K562 (cell line): Measurements from ENCODE around the gene ASPDH. TPM values are rescaled to one million over a fixed set of nuclear protein-coding genes. Genes with fewer than 3 reads are reported as not detected.

Experiments
- ATF7 ChIP-seq: fragments of 450-650 bp; IDR thresholded peaks from 2 replicates; pipeline ENCODE4 v1.7.1; 2014; ENCODE audit warnings: mild to moderate bottlenecking, moderate library complexity
- CBX1 ChIP-seq: sonication (generic); IDR thresholded peaks from 2 replicates; pipeline ENCODE4 v1.6.1; 2016; ENCODE audit warnings: antibody characterized with exemption, low read depth, mild to moderate bottlenecking
- CREB5 ChIP-seq: fragments of 250-450 bp; sonication (Bioruptor Pico); IDR thresholded peaks from 2 replicates; pipeline ENCODE4 v1.5.0; 2020; ENCODE audit warnings: mild to moderate bottlenecking
- CXXC5 ChIP-seq: fragments of 250-450 bp; sonication (Bioruptor Pico); IDR thresholded peaks from 2 replicates; pipeline ENCODE4 v1.8.0; 2022; ENCODE audit warnings: inconsistent platforms, mild to moderate bottlenecking, moderate library complexity
- ELK1 ChIP-seq: sonication (generic); formaldehyde crosslinking; IDR thresholded peaks from 2 replicates; pipeline ENCODE4 v1.8.1; 2022; ENCODE audit warnings: missing genetic modification reagents
- ETV1 ChIP-seq: fragments of 450-650 bp; conservative IDR thresholded peaks from 2 replicates; pipeline ENCODE4 v1.6.1; 2016; ENCODE audit warnings: missing genetic modification characterization, control low read depth, low read depth, missing compliant biosample characterization
- FOXJ3 ChIP-seq: sonication (generic); formaldehyde crosslinking; IDR thresholded peaks from 2 replicates; pipeline ENCODE4 v1.4.0; 2020; ENCODE audit warnings: mild to moderate bottlenecking, missing genetic modification reagents
- GABPA ChIP-seq: fragments of 200-800 bp; sonication (Bioruptor generic); conservative IDR thresholded peaks from 2 replicates; pipeline ENCODE4 v1.6.1; 2016; ENCODE audit warnings: low read depth, missing genetic modification characterization, missing compliant biosample characterization
- GATAD2B ChIP-seq: fragments of 450-650 bp; IDR thresholded peaks from 2 replicates; pipeline ENCODE4 v1.6.1; 2017; ENCODE audit warnings: mild to moderate bottlenecking, borderline replicate concordance
- HDAC2 ChIP-seq: fragments of 450-650 bp; IDR thresholded peaks from 2 replicates; pipeline ENCODE4 v1.6.1; 2016; ENCODE audit warnings: mild to moderate bottlenecking
- HES1 ChIP-seq: fragments of 450-650 bp; IDR thresholded peaks from 2 replicates; pipeline ENCODE4 v1.6.1; 2016; ENCODE audit warnings: low read depth, mild to moderate bottlenecking, moderate library complexity
- L3MBTL2 ChIP-seq: fragments of 450-650 bp; IDR thresholded peaks from 2 replicates; pipeline ENCODE4 v1.6.1; 2016; ENCODE audit warnings: mild to moderate bottlenecking, moderate library complexity
- LCOR ChIP-seq: sonication (generic); formaldehyde crosslinking; IDR thresholded peaks from 2 replicates; pipeline ENCODE4 v1.8.0; 2022; ENCODE audit warnings: mild to moderate bottlenecking, missing genetic modification reagents
- MCM3 ChIP-seq: fragments of 450-650 bp; IDR thresholded peaks from 2 replicates; pipeline ENCODE4 v1.6.1; 2016
- POLR2G ChIP-seq: fragments of 200-400 bp; formaldehyde crosslinking; IDR thresholded peaks from 2 replicates; pipeline ENCODE4 v1.6.1; 2017; ENCODE audit warnings: low read depth, mild to moderate bottlenecking, antibody characterized with exemption, low read length, moderate library complexity
- PPARD ChIP-seq: fragments of 250-450 bp; sonication (Bioruptor Pico); IDR thresholded peaks from 2 replicates; pipeline ENCODE4 v1.8.0; 2022; ENCODE audit warnings: inconsistent platforms, mild to moderate bottlenecking, moderate library complexity
- SRSF3 ChIP-seq: fragments of 200-400 bp; formaldehyde crosslinking; IDR thresholded peaks from 2 replicates; pipeline ENCODE4 v1.6.1; 2016; ENCODE audit warnings: mild to moderate bottlenecking, low read length, moderate library complexity; ENCODE audit not compliant: insufficient read depth
- ZBTB5 ChIP-seq: fragments of 450-650 bp; IDR thresholded peaks from 2 replicates; pipeline ENCODE4 v1.6.1; 2017; ENCODE audit warnings: antibody characterized with exemption
- ZFX ChIP-seq: sonication (generic); formaldehyde crosslinking; IDR thresholded peaks from 2 replicates; pipeline ENCODE4 v1.8.0; 2022; ENCODE audit warnings: mild to moderate bottlenecking, missing genetic modification reagents, moderate library complexity
- ZNF511 ChIP-seq: sonication (generic); formaldehyde crosslinking; IDR thresholded peaks from 2 replicates; pipeline ENCODE4 v1.8.0; 2022; ENCODE audit warnings: mild to moderate bottlenecking, missing genetic modification reagents
- ZNF512 ChIP-seq: IDR thresholded peaks from 2 replicates; pipeline ENCODE4 v1.6.1; 2016; ENCODE audit warnings: missing genetic modification characterization, missing compliant biosample characterization
- ZNF699 ChIP-seq: fragments of 250-450 bp; sonication (Bioruptor Pico); IDR thresholded peaks from 2 replicates; pipeline ENCODE4 v1.8.0; 2021; ENCODE audit warnings: mild to moderate bottlenecking, moderate library complexity; ENCODE audit not compliant: insufficient replicate concordance
- polyA plus RNA-seq, 8 experiments: library from polyadenylated mRNA; depleted of rRNA in 4 of 8; stranded (reverse) in 5 of 8; unstranded in 3 of 8; fragments of >200 nt; fragmentation: Nextera tagmentation in 2 of 8; fragmentation: Illumina TruSeq in 1 of 8; extraction: Ambion mirVana in 2 of 8; extraction: Trizol in 1 of 8; gene quantifications; 2 replicates each; pipeline versions ENCODE4 v1.2.1 to v1.2.3, GENCODE V29; 2011 to 2014; ENCODE audit warnings: inconsistent platforms in 1 of 8, missing spikeins in 1 of 8
- total RNA-seq, 7 experiments: library from RNA; depleted of rRNA in 6 of 7; stranded (reverse); fragments of >200 nt in 6 of 7; fragmentation: Illumina TruSeq in 2 of 7; extraction: Trizol in 2 of 7; gene quantifications; 2 replicates each; pipeline versions ENCODE4 v1.2.1 to v1.2.3, GENCODE V29; 2011 to 2021; ENCODE audit warnings: low replicate concordance in 1 of 7

The ASPDH gene
- total and polyA plus RNA-seq, 9 of the 15 experiments (the other 6 are each of a cell fraction or from before 2014, with no cell fraction given), result not detected

- peak; percentile 42; the same call in 1 of the 2 replicates for TF ChIP-seq ATF7
- TF ChIP-seq MCM3, result no peak
- TF ChIP-seq HES1, result peak; percentile 19; the same call in 1 of the 2 replicates
- no peak for TF ChIP-seq ZFX (CRISPR knock-in tag)
- TF ChIP-seq CXXC5, result no peak
- TF ChIP-seq GATAD2B, result no peak
- peak; percentile 55; the same call in 1 of the 2 replicates for TF ChIP-seq HDAC2
- no peak for TF ChIP-seq POLR2G
- TF ChIP-seq ZNF511 (CRISPR knock-in tag), result no peak
- no peak for TF ChIP-seq ZNF512
- no peak for TF ChIP-seq PPARD (CRISPR knock-in tag)
- TF ChIP-seq ETV1 (tag), result no peak
- no peak for TF ChIP-seq LCOR (CRISPR knock-in tag)
- TF ChIP-seq CREB5 (CRISPR knock-in tag), result no peak
- no peak for TF ChIP-seq FOXJ3
- no peak for TF ChIP-seq GABPA (tag)
- no peak for TF ChIP-seq ELK1 (CRISPR knock-in tag)
- TF ChIP-seq L3MBTL2, result no peak
- no peak for TF ChIP-seq ZBTB5
- TF ChIP-seq ZNF699 (CRISPR knock-in tag), result no peak
- no peak for TF ChIP-seq CBX1
- TF ChIP-seq SRSF3, result no peak
Measured at GRCh38 chr19:50500060-50500752, 13.5 kb downstream of the ASPDH start (continued).
